ENCODE measurements around the gene FLAD1.

FLAD1 gene

GRCh38 chr1:154959426-154959780, 23.7 kb upstream of the FLAD1 start:
- TF ChIP-seq EZH2phosphoT487 (IDR thresholded peaks at IDR 0.05; ENCODE audit: low read depth) (no peak), CTCF (IDR thresholded peaks at IDR 0.05; ENCODE audit: low read depth, low read length) (no peak)
- H3K27ac ChIP-seq (ENCODE audit: low read length): no peak overlapping the region
- H3K4me1 ChIP-seq (ENCODE audit: low read length): peaks cover 40% of the 10 kb centered on the region
- no peak overlapping the region for H3K4me3 ChIP-seq (ENCODE audit: low read length)
- H3K9me3 ChIP-seq (ENCODE audit: insufficient read depth, low read length): no peaks in the 10 kb centered on the region
- no peaks in the 10 kb centered on the region for H3K27me3 ChIP-seq (ENCODE audit: low read depth, low read length)
- no peak overlapping the region for H2AFZ ChIP-seq (ENCODE audit: low read depth, low read length)
- H3K79me2 ChIP-seq (ENCODE audit: low read length): peaks cover 31% of the 10 kb centered on the region
- peaks cover 7% of the 10 kb centered on the region; the same call in 1 of the 2 replicates for H4K20me1 ChIP-seq (ENCODE audit: insufficient read depth, low read length)
- H3K36me3 ChIP-seq (replicated peaks; ENCODE audit: low read depth, low read length): peaks cover 15% of the 10 kb centered on the region
- H3K9ac ChIP-seq (ENCODE audit: low read length): no peak overlapping the region
- no peak overlapping the region for H3K4me2 ChIP-seq (ENCODE audit: low read length)

GRCh38 chr1:154960446-154961136, 22.6 kb upstream of the FLAD1 start:
- H3K27me3 ChIP-seq (ENCODE audit: low read depth, low read length): no peaks in the 10 kb centered on the region
- H3K4me3 ChIP-seq (ENCODE audit: low read length): peak overlapping the region; percentile 92
- H2AFZ ChIP-seq (ENCODE audit: low read depth, low read length): no peak overlapping the region
- peaks cover 32% of the 10 kb centered on the region for H3K4me1 ChIP-seq (ENCODE audit: low read length)
- H3K9me3 ChIP-seq (ENCODE audit: insufficient read depth, low read length): no peaks in the 10 kb centered on the region
- peak overlapping the region; percentile 95 for H3K4me2 ChIP-seq (ENCODE audit: low read length)
- H4K20me1 ChIP-seq (ENCODE audit: insufficient read depth, low read length): peaks cover 7% of the 10 kb centered on the region; the same call in 1 of the 2 replicates
- peaks cover 31% of the 10 kb centered on the region for H3K79me2 ChIP-seq (ENCODE audit: low read length)
- peak overlapping the region; percentile 96 for H3K9ac ChIP-seq (ENCODE audit: low read length)
- TF ChIP-seq CTCF (IDR thresholded peaks at IDR 0.05; ENCODE audit: low read depth, low read length): no peak
- TF ChIP-seq EZH2phosphoT487 (IDR thresholded peaks at IDR 0.05; ENCODE audit: low read depth): no peak
- H3K36me3 ChIP-seq (replicated peaks; ENCODE audit: low read depth, low read length): peaks cover 20% of the 10 kb centered on the region
- H3K27ac ChIP-seq (ENCODE audit: low read length): peak overlapping the region; percentile 73

DNA sequence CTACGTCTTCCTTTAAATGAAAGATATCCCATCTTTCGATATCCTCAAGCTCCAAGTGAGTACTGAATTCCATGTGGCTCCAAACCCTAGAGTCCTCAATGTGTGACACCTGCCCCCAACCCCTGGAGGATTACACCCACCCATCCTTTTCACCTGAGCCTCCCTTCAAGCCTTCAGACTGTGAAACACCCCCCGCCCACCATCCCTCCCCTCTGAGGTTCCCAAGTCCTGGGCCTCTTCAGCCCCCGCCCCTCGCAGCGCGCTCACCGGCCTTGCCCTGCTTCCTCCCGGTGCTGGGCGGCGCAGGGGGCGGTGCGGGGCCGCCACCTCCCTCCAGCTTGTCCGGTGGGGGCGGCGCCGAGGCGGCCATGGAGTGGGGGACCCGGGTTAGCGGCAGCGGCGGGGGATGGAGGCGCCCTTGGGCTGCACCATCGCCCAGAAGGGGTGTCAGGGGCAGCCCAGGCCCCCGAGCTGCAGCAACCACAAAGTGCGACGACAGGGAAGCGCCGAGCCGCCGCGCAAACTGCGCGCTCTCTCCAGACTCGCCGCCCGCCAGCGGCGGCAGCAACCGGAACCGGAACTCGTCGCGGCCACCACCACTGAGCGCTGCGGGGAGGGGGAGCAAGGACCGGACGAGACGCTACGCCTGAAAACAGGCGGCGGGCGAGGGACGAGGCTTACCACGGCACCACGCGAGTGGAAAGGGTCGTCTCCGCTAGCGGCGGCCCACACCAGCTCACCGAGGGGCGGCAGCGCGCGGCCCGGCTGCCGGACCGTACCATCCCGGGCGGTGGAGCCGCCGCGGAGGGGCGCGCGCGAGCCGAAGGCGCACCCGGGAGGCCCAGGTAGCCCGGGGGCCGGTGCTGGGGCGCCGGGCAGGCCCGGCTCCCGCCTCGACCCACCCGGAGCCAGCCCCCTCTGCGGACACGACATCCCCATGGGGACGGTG, 21.7 kb upstream of the FLAD1 start, which contains the start of gene PYGO2:
PYGO2 (minus strand) TSS at position 576 of the 949 bp plus-strand sequence; CDS start at position 370, 206 bp downstream.
- H3K79me2 ChIP-seq (ENCODE audit: low read length): peaks cover 31% of the 10 kb centered on the region
- peak within 1 kb of the TSS; percentile 71 for H2AFZ ChIP-seq (ENCODE audit: low read depth, low read length)
- H3K27me3 ChIP-seq (ENCODE audit: low read depth, low read length): no peaks in the 10 kb centered on the region
- peaks cover 30% of the 10 kb centered on the region for H3K4me1 ChIP-seq (ENCODE audit: low read length)
- H4K20me1 ChIP-seq (ENCODE audit: insufficient read depth, low read length): peaks cover 7% of the 10 kb centered on the region; the same call in 1 of the 2 replicates
- peak within 1 kb of the TSS; percentile 92 for H3K4me3 ChIP-seq (ENCODE audit: low read length)
- TF ChIP-seq CTCF (IDR thresholded peaks at IDR 0.05; ENCODE audit: low read depth, low read length) (peak; percentile 84), EZH2phosphoT487 (IDR thresholded peaks at IDR 0.05; ENCODE audit: low read depth) (no peak)
- peaks cover 26% of the 10 kb centered on the region for H3K36me3 ChIP-seq (replicated peaks; ENCODE audit: low read depth, low read length)
- no peaks in the 10 kb centered on the region for H3K9me3 ChIP-seq (ENCODE audit: insufficient read depth, low read length)
- H3K27ac ChIP-seq (ENCODE audit: low read length): peak within 1 kb of the TSS; percentile 73
- H3K9ac ChIP-seq (ENCODE audit: low read length): peak within 1 kb of the TSS; percentile 96
- H3K4me2 ChIP-seq (ENCODE audit: low read length): peak within 1 kb of the TSS; percentile 95
